Thoracic aorta (tissue), 2 donors: ENCODE results near the gene RPH3AL. TPM values are rescaled to one million over a fixed set of nuclear protein-coding genes. Genes with fewer than 3 reads are reported as not detected.
"Not testable (repeated sequence)": the region's sequence is repeated elsewhere in the genome, so short reads cannot be mapped to it uniquely, and the experiment has no call there.

Experiments
- ATAC-seq: fragments of 150-250 bp; one replicate; pipeline ENCODE4 v1.8.0; 2017; ENCODE audit warnings: low read depth; ENCODE audit not compliant: insufficient number of reproducible peaks, low FRiP score
- DNase-seq: peaks from one replicate; pipeline ENCODE4 v3.0.0-alpha.2; 2020; ENCODE audit warnings: low spot score
- H3K27ac ChIP-seq, 2 donors: fragments of 200-600 bp; sonication (generic); 1 replicate in 1 of 2; 2 replicates in 1 of 2; pipeline ENCODE4 v1.5.1; 2016; ENCODE audit warnings: mild to moderate bottlenecking in 2 of 2, moderate library complexity in 2 of 2
- H3K27me3 ChIP-seq: fragments of 200-600 bp; sonication (generic); replicated peaks from 2 replicates; pipeline ENCODE4 v1.6.0; 2016; ENCODE audit warnings: mild to moderate bottlenecking; ENCODE audit not compliant: insufficient read depth
- H3K36me3 ChIP-seq: fragments of 200-600 bp; sonication (generic); one replicate; pipeline ENCODE4 v1.5.1; 2016
- H3K4me1 ChIP-seq, 2 donors: fragments of 200-600 bp; sonication (generic); 1 replicate in 1 of 2; 2 replicates in 1 of 2; pipeline versions ENCODE4 v1.5.1 to v1.6.0; 2016; ENCODE audit warnings: low read depth in 2 of 2, mild to moderate bottlenecking in 1 of 2; ENCODE audit not compliant: control insufficient read depth in 1 of 2
- H3K4me3 ChIP-seq: fragments of 200-600 bp; sonication (generic); 2 replicates; pipeline ENCODE4 v1.5.1; 2016; ENCODE audit warnings: mild to moderate bottlenecking
- H3K9me3 ChIP-seq: fragments of 200-600 bp; sonication (generic); 2 replicates; pipeline ENCODE4 v1.5.1; 2016
- total RNA-seq, 2 donors: library from RNA; depleted of rRNA; stranded (reverse); fragments of >200 nt; gene quantifications; one replicate each; pipeline versions ENCODE4 v1.1.0 to v1.2.3, GENCODE V29; 2016
- TF ChIP-seq, protein P1 (sequence below): fragments of 200-600 bp; sonication (generic); IDR thresholded peaks from one replicate; pipeline ENCODE4 v1.5.1; 2019; ENCODE audit warnings: antibody characterized with exemption

RPH3AL gene
- total RNA-seq, 2 donors from 2014 or later, result 6.5 to 33.1 TPM

GRCh38 chr17:322006-322780 is 30.4 kb downstream of the RPH3AL start:
- ATAC-seq (no peak), DNase-seq (no peak)
- Histone ChIP-seq H3K36me3 (no peaks in the 10 kb centered on the region), H3K27me3 (no peaks in the 10 kb centered on the region), H3K9me3 (no peaks in the 10 kb centered on the region), H3K4me3 (no peak overlapping the region), H3K4me1 (no peaks in the 10 kb centered on the region), H3K27ac (no peak overlapping the region)
- TF ChIP-seq, protein P1, sequence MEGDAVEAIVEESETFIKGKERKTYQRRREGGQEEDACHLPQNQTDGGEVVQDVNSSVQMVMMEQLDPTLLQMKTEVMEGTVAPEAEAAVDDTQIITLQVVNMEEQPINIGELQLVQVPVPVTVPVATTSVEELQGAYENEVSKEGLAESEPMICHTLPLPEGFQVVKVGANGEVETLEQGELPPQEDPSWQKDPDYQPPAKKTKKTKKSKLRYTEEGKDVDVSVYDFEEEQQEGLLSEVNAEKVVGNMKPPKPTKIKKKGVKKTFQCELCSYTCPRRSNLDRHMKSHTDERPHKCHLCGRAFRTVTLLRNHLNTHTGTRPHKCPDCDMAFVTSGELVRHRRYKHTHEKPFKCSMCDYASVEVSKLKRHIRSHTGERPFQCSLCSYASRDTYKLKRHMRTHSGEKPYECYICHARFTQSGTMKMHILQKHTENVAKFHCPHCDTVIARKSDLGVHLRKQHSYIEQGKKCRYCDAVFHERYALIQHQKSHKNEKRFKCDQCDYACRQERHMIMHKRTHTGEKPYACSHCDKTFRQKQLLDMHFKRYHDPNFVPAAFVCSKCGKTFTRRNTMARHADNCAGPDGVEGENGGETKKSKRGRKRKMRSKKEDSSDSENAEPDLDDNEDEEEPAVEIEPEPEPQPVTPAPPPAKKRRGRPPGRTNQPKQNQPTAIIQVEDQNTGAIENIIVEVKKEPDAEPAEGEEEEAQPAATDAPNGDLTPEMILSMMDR, result no peak

GRCh38 chr17:321386-321941 is 31.1 kb downstream of the RPH3AL start:
- Histone ChIP-seq H3K27me3 (no peaks in the 10 kb centered on the region), H3K4me1 (no peaks in the 10 kb centered on the region), H3K4me3 (no peak overlapping the region), H3K36me3 (no peaks in the 10 kb centered on the region), H3K9me3 (no peaks in the 10 kb centered on the region), H3K27ac (no peak overlapping the region)
- ATAC-seq, result no peak
- DNase-seq, result no peak
- TF ChIP-seq, protein P1, result no peak

GRCh38 chr17:320809-321385 is 31.7 kb downstream of the RPH3AL start:
- Histone ChIP-seq H3K4me1 (no peaks in the 10 kb centered on the region), H3K36me3 (no peaks in the 10 kb centered on the region), H3K4me3 (no peak overlapping the region), H3K27ac (no peak overlapping the region), H3K27me3 (no peaks in the 10 kb centered on the region), H3K9me3 (no peaks in the 10 kb centered on the region)
- no peak for DNase-seq
- TF ChIP-seq, protein P1, result no peak
- ATAC-seq, result no peak

DNA sequence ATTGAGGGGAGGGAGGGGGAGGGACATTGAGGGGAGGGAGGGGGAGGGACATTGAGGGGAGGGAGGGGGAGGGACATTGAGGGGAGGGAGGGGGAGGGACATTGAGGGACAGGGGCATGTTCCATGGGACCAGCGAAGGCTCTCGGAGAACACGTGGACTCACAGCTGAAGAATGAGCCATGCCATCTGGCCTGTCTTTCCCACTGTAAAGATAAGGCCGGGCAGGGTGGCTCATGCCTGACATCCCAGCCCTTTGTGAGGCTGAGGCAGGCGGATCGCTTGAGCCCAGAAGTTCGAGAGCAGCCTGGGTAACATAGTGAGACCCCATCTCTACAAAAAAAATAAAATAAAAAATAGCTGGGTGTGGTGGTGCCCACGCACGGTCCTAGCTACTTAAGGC is 32.5 kb downstream of the RPH3AL start:
- Histone ChIP-seq H3K27ac (no peak overlapping the region), H3K4me3 (no peak overlapping the region), H3K36me3 (no peaks in the 10 kb centered on the region), H3K9me3 (no peaks in the 10 kb centered on the region), H3K4me1 (no peaks in the 10 kb centered on the region), H3K27me3 (no peaks in the 10 kb centered on the region)
- no peak for DNase-seq
- ATAC-seq, result no peak
- TF ChIP-seq, protein P1, result no peak

GRCh38 chr17:319266-319665 is 33.3 kb downstream of the RPH3AL start:
- no peaks in the 10 kb centered on the region for H3K27me3 ChIP-seq
- ATAC-seq, result no peak
- no peak overlapping the region for H3K4me3 ChIP-seq
- no peaks in the 10 kb centered on the region for H3K36me3 ChIP-seq
- no peaks in the 10 kb centered on the region for H3K4me1 ChIP-seq
- no peaks in the 10 kb centered on the region for H3K9me3 ChIP-seq
- DNase-seq, result no peak
- H3K27ac ChIP-seq, result no peak overlapping the region
- TF ChIP-seq, protein P1, result no peak

DNA sequence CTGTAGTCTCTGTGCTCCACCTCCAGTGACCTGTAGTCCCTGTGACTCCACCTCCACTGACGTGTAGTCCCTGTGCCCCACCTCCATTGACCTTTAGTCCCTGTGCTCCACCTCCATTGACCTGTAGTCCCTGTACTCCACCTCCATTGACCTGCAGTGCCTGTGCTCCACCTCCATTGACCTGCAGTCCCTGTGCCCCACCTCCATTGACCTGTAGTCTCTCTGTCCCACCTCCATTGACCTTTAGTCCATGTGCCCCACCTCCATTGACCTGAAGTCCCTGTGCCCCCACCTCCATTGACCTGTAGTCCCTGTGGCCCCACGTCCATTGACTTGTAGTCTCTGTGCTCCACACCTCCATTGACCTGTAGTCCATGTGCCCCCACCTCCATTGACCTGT is 35.5 kb downstream of the RPH3AL start:
- H3K27ac ChIP-seq, H3K4me3 ChIP-seq, ATAC-seq, DNase-seq, H3K27me3 ChIP-seq, H3K9me3 ChIP-seq, H3K4me1 ChIP-seq, H3K36me3 ChIP-seq: not testable (repeated sequence)

GRCh38 chr17:315399-315798 is 37.2 kb downstream of the RPH3AL start:
- H3K4me3 ChIP-seq, DNase-seq, ATAC-seq, H3K9me3 ChIP-seq, H3K4me1 ChIP-seq, H3K36me3 ChIP-seq, H3K27ac ChIP-seq, H3K27me3 ChIP-seq: not testable (repeated sequence)

GRCh38 chr17:314614-314944 is 38.0 kb downstream of the RPH3AL start:
- DNase-seq, result not testable (repeated sequence)

More at GRCh38 chr17:314614-314944, 38.0 kb downstream of the RPH3AL start:
- not testable (repeated sequence) for H3K4me3 ChIP-seq, H3K36me3 ChIP-seq, H3K27ac ChIP-seq, H3K9me3 ChIP-seq, ATAC-seq, H3K27me3 ChIP-seq, H3K4me1 ChIP-seq
